GM19438 (cell line): ENCODE results near the gene USP24.

Source experiments
- ATAC-seq: cut with Tn5 transposase; IDR thresholded peaks from one replicate; pipeline ENCODE4 v1.9.1; 2021; ENCODE audit warnings: low read depth; ENCODE audit not compliant: unreplicated experiment

USP24 gene

GRCh38 chr1:55168353-55168752 lies 46.8 kb downstream of the USP24 start:
- no peak for ATAC-seq

- no peak for ATAC-seq
Measured at GRCh38 chr1:55167224-55167871, 47.8 kb downstream of the USP24 start.

GRCh38 chr1:55164906-55165305 lies 50.3 kb downstream of the USP24 start:
- ATAC-seq: no peak

GRCh38 chr1:55159571-55159970 lies 55.6 kb downstream of the USP24 start:
- no peak for ATAC-seq

- no peak for ATAC-seq
Measured at GRCh38 chr1:55156608-55157007, 58.6 kb downstream of the USP24 start.

- ATAC-seq: no peak
Measured at GRCh38 chr1:55156093-55156492, 59.1 kb downstream of the USP24 start.

- no peak for ATAC-seq
Measured at GRCh38 chr1:55155522-55155921, 59.6 kb downstream of the USP24 start.

- no peak for ATAC-seq
Measured at GRCh38 chr1:55154616-55155015, 60.5 kb downstream of the USP24 start.

GRCh38 chr1:55153031-55153430 lies 62.1 kb downstream of the USP24 start:
- no peak for ATAC-seq

- no peak for ATAC-seq
Measured at GRCh38 chr1:55150880-55151588, 64.1 kb downstream of the USP24 start.

- ATAC-seq: no peak
Measured at GRCh38 chr1:55148676-55149075, 66.5 kb downstream of the USP24 start.

GRCh38 chr1:55147524-55147923 lies 67.6 kb downstream of the USP24 start:
- no peak for ATAC-seq

GRCh38 chr1:55146781-55147180 lies 68.4 kb downstream of the USP24 start:
- no peak for ATAC-seq

- ATAC-seq: no peak
Measured at GRCh38 chr1:55144886-55145285, 70.3 kb downstream of the USP24 start.

- no peak for ATAC-seq
Measured at GRCh38 chr1:55143684-55144083, 71.5 kb downstream of the USP24 start.

GRCh38 chr1:55141295-55141893 lies 73.8 kb downstream of the USP24 start:
- ATAC-seq: no peak

GRCh38 chr1:55140546-55140983 lies 74.6 kb downstream of the USP24 start:
- ATAC-seq: no peak

GRCh38 chr1:55140137-55140536 lies 75.0 kb downstream of the USP24 start:
- ATAC-seq: no peak

- ATAC-seq: no peak
Measured at GRCh38 chr1:55138823-55139222, 76.3 kb downstream of the USP24 start.

GRCh38 chr1:55134152-55134808 lies 80.9 kb downstream of the USP24 start:
- ATAC-seq: no peak

GRCh38 chr1:55131801-55132200 lies 83.4 kb downstream of the USP24 start:
- no peak for ATAC-seq
